DMS53 (cell line): ENCODE results near the gene CKMT2.
A peak's percentile ranks its signal among the peaks of the same experiment; 100 is the strongest.

ENCODE experiments used
- DNase-seq: peaks from one replicate; lab custom pipeline; 2025; lab: John Stamatoyannopoulos, UW

The CKMT2 gene

DNA sequence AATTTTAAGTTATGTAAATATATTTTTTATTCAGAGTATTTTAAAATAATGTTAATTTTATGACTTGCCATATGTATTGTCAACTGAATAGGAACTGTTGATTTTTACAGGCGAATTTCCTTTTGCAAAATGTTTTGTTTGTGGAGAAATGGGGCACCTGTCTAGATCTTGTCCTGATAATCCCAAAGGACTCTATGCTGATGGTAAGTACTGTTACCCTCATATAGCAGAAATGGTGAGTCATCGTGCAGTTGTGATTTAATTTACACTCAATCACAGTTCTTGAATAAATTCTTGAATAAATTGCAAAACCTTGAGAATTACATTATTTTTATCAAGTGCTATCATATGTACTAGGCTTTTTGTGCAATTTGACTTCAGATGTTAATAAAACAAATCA, 75.7 kb downstream of the CKMT2 start:
- no peak for DNase-seq

DNA sequence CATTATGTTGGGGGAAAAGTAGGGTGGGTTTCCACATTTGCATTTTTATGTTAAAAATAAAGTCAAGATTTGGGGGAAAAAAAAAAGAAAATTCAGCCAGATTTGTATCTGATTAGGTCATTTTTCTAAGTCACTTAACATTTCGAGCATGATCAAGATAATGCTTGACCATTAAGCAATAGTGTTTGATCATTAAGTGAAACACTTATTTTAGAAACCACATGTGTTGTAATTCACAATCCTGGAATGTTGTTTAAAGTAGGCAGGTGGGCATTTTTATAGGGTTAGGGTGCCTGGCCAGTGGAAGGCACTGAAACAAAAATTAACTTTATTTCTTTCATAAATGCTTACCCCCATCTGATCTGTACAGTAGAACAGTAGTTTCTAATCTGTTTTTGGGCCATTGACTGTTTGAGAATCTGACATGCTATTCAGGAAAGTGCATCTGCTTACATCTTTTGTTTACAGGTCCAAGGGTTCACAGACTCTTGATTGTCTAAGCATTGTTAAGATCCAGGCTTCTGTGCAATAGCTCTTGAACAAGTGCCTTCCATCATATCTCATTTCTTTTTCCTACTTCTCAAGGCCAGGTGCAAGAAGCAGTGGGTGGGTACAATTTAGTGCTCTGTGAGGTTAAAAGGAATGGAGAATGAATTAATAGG, 77.4 kb downstream of the CKMT2 start:
- peak; percentile 27 for DNase-seq

DNA sequence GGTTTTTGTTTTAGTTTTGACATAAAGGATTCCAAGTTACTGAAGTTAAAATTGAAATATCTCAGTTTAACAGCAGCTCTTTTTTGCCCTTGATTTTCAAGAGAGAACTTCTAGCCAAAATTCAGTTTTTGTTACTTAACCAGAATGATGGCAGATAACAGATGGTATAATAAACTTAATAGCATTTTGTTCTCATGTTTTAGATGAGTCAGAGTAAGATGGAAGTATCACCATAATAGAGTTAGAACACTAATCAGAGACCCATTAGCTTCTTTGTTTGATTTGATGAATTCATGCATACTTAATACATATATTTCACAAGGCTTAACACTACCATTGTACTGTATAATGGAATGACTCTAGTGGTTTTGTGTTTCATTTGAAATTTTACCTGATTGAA, 80.2 kb downstream of the CKMT2 start:
- no peak for DNase-seq

DNA sequence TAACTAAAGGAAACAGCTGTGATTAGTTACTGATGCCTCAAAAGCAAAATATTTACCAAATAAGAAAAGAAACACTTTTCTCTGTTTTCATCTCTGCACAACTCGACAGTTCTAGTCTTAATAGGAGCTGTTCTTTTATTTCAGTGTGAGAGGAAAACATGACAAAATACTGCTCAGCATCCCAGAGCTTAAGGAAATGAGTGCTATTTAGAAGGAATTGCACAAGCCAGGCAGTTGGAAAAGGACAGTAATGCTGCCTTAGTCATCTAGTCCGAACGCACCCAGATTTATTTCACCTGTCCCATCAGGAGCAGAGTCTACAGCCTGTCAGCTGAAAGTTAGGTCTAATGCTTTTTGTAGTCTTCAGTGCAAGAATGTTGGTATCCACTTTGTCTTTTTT, 80.6 kb downstream of the CKMT2 start:
- DNase-seq, result no peak

DNA sequence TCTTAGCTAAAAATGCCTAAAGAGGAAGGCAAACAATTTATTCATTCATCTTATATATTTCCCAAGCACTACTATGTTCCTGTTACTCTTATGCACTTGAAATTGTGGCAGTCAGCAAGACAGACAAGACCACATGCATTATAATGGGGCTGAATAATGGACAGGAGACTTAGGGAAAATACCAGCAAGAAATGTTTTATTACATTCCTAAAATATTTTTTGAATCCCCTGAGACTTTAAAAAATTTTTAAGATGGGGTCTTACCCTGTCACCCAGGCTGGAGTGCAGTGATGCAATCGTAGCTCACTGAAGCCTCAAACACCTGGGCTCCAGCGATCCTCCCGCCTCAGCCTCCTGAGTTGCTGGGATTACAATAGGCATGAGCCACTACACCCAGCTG, 81.5 kb downstream of the CKMT2 start:
- DNase-seq, result no peak

DNA sequence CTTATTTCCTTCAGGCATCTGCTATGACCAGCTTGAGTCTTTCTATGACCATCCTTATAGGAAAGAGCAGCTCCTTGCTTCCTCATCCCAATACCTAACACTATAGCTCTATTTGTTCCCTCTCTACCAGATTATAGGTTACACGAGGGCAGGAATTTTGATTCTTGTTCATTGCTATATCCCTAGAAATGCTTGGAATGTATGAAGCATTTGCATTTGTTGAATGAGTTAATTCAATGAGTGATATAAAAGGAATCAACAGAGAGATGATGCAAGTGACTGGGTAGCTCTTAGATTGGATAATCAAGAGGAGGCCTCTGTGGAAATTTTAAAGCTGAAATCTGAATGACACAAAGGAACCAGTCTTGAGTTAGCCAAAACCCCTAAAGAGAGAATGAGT, 82.2 kb downstream of the CKMT2 start:
- no peak for DNase-seq

DNA sequence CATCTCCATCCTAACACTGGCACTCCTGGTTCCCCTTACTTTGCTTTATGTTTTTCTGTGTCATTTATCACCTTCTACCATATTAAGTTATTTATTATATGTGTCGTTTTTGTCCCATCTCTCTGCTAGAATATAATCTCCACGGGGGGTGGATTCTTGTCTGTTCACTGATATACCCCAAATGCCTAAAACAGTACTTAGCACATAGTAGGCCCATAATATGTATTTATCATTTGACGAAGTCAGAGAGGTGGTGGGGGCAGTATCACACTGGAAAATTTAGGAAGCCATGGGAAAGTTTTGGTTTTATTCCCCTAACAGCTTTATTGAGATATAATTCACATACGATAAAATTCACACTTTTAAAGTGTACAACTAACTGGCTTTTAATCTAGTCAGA, 82.7 kb downstream of the CKMT2 start:
- no peak for DNase-seq
